BJ (cell line): ENCODE results near the gene PHAF1. TPM values are rescaled to one million over a fixed set of nuclear protein-coding genes. Genes with fewer than 3 reads are reported as not detected.

Source experiments
- CTCF ChIA-PET: fragments of 350-600 bp; formaldehyde crosslinking; extraction: SDS; loops from one replicate; lab custom pipeline; 2021; ENCODE audit warnings: antibody characterized with exemption, inconsistent platforms; lab: Yijun Ruan, JAX
- POLR2A ChIA-PET: fragments of 300-600 bp; sonication (Branson Sonifier 250); formaldehyde crosslinking; extraction: SDS; loops from one replicate; lab custom pipeline; 2021; ENCODE audit warnings: antibody characterized with exemption; lab: Charles Lee
- DNase-seq: peaks from one replicate; pipeline ENCODE4 v3.0.0-alpha.2; 2011; ENCODE audit warnings: low read depth
- H3K27me3 ChIP-seq: 2 replicates; pipeline ENCODE4 v1.6.0; 2011; ENCODE audit warnings: low read length; ENCODE audit not compliant: control insufficient read depth, insufficient read depth
- H3K36me3 ChIP-seq: 2 replicates; pipeline ENCODE4 v1.5.1; 2011; ENCODE audit warnings: low read length; ENCODE audit not compliant: control insufficient read depth, insufficient read depth
- H3K4me3 ChIP-seq: 2 replicates; pipeline ENCODE4 v1.5.1; 2011; ENCODE audit warnings: low read depth, mild to moderate bottlenecking, control low read depth, low read length
- polyA plus RNA-seq: library from polyadenylated mRNA; depleted of rRNA; stranded (reverse); fragments of >200 nt; gene quantifications from 2 replicates; pipeline ENCODE4 v1.2.3, GENCODE V29; 2011
- TF ChIP-seq, protein P1 (sequence below): IDR thresholded peaks from 2 replicates; pipeline ENCODE4 v1.5.1; 2011; ENCODE audit warnings: low read depth, mild to moderate bottlenecking, control low read depth, inconsistent platforms, low read length, moderate library complexity; ENCODE audit not compliant: insufficient read depth

PHAF1 gene
- polyA plus RNA-seq, 1 experiment, result 27.7 TPM

DNA sequence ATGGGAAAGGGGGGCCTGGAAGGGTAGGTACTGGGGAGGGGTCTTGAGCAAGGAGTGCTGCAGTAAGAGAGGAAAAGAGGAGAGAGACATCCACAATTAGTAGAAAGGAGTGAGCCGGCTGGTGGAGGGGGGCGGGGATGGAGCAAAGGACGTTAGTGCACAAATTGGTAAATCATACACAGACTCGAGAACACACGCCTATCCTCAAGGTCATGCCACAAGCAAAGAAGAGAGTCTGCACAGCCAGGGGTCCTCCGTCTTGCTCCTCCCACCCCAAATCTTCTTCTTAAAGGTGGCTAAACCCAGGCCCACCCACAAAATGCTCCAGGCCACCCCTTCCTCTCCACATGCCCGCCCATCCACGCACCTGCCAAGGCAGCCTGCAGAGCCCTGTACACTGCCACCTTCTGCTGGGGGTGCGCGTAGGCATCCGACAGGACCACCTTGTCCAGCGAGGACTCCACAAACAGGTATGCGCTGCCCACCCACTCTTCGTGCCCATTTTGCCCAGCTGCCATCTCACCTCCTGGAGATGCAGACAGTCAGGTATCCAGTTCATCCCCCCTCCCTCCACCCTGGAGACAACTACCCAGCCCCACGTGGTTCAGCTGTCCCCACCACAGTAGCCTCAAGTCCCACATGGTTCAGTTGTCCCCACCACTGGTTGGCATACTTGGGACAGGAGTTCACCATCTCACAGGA is 46.6 kb downstream of the PHAF1 start:
- DNase-seq, result no peak
- Histone ChIP-seq H3K36me3 (0 out of 2 replicates have a peak, but pooled peaks cover 1% of the 10 kb centered on the region), H3K27me3 (no peaks in the 10 kb centered on the region), H3K4me3 (no peak overlapping the region)
- TF ChIP-seq, protein P1, sequence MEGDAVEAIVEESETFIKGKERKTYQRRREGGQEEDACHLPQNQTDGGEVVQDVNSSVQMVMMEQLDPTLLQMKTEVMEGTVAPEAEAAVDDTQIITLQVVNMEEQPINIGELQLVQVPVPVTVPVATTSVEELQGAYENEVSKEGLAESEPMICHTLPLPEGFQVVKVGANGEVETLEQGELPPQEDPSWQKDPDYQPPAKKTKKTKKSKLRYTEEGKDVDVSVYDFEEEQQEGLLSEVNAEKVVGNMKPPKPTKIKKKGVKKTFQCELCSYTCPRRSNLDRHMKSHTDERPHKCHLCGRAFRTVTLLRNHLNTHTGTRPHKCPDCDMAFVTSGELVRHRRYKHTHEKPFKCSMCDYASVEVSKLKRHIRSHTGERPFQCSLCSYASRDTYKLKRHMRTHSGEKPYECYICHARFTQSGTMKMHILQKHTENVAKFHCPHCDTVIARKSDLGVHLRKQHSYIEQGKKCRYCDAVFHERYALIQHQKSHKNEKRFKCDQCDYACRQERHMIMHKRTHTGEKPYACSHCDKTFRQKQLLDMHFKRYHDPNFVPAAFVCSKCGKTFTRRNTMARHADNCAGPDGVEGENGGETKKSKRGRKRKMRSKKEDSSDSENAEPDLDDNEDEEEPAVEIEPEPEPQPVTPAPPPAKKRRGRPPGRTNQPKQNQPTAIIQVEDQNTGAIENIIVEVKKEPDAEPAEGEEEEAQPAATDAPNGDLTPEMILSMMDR, result no peak
- CTCF ChIA-PET, result interaction anchor here (0.9 to 5.7 kb wide), 18 partner anchors 13 to 212 kb away, joined by 3 to 118 read pairs (median 16); partner anchors contain the start of gene NOL3
- POLR2A ChIA-PET, result interaction anchor here (0.6 kb wide), 1 partner anchor 18 kb away, joined by 3 read pairs; no protein-coding TSS in a partner anchor

DNA sequence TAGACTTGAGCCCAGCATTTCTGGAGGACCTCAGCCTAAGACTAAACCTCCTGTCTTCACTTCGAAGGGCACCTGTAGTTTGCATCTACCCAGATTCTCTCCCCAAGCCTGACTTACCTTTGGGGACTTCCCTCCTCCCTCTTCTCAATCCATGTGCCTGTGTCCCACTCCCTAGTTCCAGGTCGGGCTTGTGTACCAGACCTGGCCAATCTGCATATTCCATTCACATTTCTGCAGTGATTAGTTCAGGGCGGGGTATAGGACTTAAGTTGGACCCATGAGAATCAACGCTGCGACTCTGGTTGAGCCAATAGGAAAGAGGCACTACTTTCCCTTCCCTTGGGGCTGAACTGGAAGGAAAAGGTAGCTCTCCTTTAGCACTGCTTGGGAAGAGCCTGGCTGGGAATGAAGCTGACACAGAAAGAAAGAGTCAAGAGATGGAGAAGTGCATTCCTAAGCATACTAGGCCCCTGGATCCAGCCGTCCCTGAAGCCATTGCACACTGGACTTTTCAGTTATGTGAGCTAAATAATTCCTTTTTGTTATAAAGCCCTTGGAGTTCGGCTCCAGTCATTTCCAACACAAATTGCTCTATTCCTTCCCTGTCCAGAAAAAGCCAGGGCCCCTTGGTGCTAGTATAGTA is 47.5 kb downstream of the PHAF1 start:
- Histone ChIP-seq H3K4me3 (no peak overlapping the region), H3K36me3 (0 out of 2 replicates have a peak, but pooled peaks cover 1% of the 10 kb centered on the region), H3K27me3 (no peaks in the 10 kb centered on the region)
- POLR2A ChIA-PET, result interaction anchor here (0.6 kb wide), 1 partner anchor 17 kb away, joined by 3 read pairs; no protein-coding TSS in a partner anchor
- DNase-seq, result no peak
- CTCF ChIA-PET, result interaction anchor here (0.6 to 5.7 kb wide), 11 partner anchors 18 to 272 kb away, joined by 3 to 118 read pairs (median 4); no protein-coding TSS in a partner anchor
- TF ChIP-seq, protein P1, result no peak

DNA sequence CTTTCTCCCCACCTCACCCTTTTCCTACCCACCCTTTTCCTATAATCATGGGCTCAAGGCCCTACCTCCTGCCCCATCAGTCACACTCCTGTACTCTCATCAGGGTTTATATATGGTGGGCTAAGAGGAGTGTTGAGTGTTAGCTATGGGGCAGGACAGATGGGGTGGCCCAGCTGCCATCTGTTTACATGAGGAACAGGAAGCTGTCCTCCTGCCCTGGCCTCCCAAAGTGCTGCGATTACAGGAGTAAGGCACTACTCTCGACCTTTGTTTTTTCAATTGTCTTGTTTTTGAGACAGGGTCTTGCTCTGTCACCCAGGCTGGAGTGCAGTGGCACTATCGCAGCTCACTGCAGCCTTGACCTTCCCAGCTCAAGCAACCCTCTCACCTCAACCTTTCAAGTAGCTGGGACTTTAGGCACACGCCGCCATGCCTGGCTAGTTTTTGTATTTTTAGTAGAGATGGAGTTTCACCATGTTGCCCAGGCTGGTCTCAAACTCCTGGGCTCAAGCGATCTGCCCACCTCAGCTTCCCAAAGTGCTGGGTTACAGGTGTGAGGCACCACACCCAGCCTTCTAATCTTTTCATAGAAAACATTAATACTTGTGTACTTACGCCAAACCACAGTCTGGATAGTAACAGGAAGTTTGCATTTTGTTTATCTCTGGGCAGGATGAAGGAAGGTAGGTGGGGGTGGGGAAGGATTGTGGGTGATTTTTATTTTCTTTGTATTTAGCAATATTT is 48.3 kb downstream of the PHAF1 start:
- H3K4me3 ChIP-seq, result no peak overlapping the region
- TF ChIP-seq, protein P1, result no peak
- H3K27me3 ChIP-seq, result no peaks in the 10 kb centered on the region; the same call in 1 of the 2 replicates
- H3K36me3 ChIP-seq, result 0 out of 2 replicates have a peak, but pooled peaks cover 1% of the 10 kb centered on the region
- DNase-seq, result no peak
- CTCF ChIA-PET, result interaction anchor here (0.6 to 5.7 kb wide), 9 partner anchors 26 to 273 kb away, joined by 3 to 118 read pairs (median 4); no protein-coding TSS in a partner anchor
- POLR2A ChIA-PET, result no interaction called here

DNA sequence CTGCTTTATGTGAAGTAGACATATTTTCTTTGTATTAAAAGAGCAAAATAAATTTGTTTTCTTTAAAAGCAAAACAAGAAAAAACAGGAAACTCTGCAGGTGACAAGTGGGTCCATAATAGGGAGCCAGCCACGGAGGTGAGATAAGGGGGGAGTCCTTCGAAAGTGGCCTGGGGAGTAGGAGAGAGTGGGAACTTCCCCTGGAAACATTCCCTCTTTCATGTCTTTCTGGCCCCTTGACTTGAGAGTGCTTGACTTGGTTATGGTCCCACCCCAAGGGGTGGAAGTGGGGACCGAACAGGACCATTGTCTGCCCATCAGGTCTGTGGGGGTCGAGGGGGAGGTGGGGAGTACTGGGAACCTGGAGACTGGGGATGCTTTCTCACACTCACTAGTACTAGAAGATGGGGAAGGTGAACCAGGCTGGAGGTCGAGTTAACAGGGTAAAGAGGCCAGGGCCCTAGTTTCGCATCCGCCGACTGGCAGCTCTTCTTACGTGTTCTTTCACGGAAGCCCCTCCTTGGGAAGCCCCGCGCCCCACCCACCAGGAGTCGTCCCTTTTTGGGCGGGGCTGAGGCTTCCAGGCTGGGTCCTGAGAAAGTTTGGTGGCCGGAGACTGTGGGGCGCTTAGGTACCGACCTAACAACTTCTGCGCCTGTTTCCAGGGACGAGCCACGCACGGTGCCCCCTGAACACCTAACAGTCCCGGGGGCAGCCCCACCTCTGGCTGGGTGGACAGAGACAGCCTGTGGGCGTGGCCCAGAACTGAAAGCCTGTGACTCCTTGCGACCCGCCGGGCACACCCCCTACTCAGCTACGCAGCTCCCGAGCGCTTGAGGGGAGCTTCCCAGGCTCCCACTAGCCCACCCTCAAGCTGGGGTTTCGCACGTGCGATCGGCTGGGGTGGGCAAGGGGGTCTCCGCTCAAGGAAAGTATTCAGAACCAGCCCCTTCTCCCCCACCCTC is 49.2 kb downstream of the PHAF1 start:
- Histone ChIP-seq H3K27me3 (peaks cover 2% of the 10 kb centered on the region), H3K4me3 (peak overlapping the region; percentile 96), H3K36me3 (0 out of 2 replicates have a peak, but pooled peaks cover 1% of the 10 kb centered on the region)
- TF ChIP-seq, protein P1, result no peak
- ChIA-PET POLR2A (no interaction called here), CTCF (interaction anchor here (1.1 to 7.1 kb wide), 10 partner anchors 10 to 264 kb away, joined by 3 to 118 read pairs (median 4); no protein-coding TSS in a partner anchor)
- no peak for DNase-seq
